SW 1271 (cell line): Measurements from ENCODE around the gene ZBTB21.
A peak's percentile ranks its signal among the peaks of the same experiment; 100 is the strongest.

ENCODE experiments used
- DNase-seq, 2 experiments: peaks; one replicate each; lab custom pipeline; 2025; lab: John Stamatoyannopoulos, UW

Gene ZBTB21

DNA sequence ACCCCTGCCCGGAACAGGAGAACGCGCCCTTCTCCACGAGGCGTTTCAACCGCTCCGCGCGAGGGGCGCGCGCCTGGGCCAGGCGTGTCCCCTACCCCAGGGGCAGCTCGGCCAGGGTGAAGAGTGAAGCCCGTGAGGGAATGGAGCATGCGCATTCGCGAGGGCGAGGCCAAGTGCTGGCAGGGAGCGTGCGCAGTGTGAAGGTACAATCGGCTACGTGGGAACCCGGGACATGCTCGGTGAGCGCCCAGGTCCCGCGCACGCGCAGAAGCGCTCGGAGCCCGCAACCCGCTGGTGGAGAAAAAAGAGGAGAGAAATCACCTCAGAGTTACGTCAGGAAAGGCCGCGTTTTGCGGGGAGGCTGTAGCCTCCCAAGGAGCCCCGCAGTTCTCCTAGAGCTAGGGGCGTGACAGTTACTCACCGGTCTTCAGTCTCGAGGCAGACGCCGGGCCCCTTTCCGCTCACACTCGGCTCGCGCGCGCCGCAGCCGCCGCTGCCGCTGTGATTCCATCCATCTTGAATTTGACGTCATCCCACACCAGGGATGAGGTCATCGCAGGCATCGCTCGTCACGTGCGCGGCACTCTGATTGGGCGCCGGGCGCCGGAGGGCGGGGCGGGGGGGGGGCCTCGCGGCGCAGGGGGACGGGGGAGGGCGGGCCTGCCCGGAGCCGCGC is at the start of gene ZBTB21:
TSS of gene ZBTB21 (minus strand) at position 530 of the 676 bp plus-strand sequence. CDS start 16,265 bp downstream, outside the sequence.
- DNase-seq, result peak; percentile 76 to 93

GRCh38 chr21:42059721-42060120 is 49.6 kb upstream of the ZBTB21 start:
- DNase-seq, result no peak

DNA sequence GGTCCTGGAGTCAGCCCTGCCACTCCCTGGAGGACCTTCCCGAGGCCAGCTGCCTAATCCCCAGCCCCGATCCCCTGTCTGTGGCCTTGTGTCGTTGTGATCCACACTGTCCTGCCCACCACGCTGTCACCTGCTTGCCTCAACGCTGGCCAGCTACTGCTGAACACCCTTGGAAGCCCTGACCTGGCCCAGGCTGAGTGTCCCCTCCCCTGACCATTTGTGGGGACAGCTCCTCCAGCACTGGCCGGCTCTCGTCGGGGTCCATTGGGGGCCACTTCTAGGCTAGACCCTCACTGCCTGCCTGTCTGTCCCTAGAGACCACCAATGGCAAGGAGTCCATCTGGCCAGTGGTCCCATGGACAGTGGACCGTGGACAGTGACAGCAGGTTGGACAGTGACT is 49.0 kb upstream of the ZBTB21 start:
- DNase-seq, result no peak

DNA sequence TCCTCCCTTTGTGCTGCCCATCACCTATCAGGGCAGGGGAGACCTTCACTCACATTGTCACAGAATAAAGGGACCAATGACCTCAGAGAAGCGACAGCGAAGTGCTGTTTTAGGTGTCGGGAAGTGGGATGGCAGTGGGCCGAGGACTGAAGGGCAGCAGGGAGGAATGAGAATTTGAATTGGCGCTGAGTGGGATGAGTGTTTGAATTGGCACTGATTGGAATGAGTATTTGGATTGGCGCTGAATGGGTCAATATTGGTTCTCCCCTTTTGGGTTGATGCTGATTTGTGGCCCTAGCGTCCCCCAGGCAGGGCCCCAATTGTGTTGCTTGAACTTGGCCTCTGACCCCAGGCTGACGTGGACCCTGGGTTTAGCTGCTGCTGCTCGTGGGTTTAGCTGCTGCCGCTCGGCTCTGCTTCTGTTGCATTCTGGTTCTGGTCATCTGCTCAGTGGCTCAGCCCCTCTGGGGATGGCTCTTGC is 48.5 kb upstream of the ZBTB21 start:
- no peak for DNase-seq

- no peak for DNase-seq
Observed at GRCh38 chr21:42057851-42058437, 47.8 kb upstream of the ZBTB21 start.

GRCh38 chr21:42056996-42057689 is 47.0 kb upstream of the ZBTB21 start:
- no peak for DNase-seq

DNA sequence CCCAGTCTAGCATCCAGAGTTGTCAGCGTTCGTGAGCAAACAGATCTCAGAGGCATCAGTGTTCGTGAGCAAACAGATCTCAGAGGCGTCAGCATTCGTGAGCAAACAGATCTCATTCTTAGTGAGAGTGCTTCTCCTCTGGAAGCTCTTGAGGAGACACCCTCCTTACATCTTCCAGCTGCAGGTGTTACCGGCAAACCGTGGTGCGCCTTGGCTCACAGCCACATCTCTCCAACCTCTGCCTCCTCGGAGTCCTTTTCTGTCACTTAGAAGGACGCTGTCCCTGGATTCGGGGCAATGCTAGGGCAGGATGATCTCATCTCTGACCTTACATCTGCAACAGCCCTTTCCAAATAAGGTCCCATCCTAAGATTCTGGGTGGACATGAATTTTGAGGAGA is 46.3 kb upstream of the ZBTB21 start:
- DNase-seq, result no peak

- DNase-seq, result no peak
Observed at GRCh38 chr21:42055425-42055824, 45.3 kb upstream of the ZBTB21 start.

GRCh38 chr21:42051788-42052187 is 41.6 kb upstream of the ZBTB21 start:
- DNase-seq, result no peak

DNA sequence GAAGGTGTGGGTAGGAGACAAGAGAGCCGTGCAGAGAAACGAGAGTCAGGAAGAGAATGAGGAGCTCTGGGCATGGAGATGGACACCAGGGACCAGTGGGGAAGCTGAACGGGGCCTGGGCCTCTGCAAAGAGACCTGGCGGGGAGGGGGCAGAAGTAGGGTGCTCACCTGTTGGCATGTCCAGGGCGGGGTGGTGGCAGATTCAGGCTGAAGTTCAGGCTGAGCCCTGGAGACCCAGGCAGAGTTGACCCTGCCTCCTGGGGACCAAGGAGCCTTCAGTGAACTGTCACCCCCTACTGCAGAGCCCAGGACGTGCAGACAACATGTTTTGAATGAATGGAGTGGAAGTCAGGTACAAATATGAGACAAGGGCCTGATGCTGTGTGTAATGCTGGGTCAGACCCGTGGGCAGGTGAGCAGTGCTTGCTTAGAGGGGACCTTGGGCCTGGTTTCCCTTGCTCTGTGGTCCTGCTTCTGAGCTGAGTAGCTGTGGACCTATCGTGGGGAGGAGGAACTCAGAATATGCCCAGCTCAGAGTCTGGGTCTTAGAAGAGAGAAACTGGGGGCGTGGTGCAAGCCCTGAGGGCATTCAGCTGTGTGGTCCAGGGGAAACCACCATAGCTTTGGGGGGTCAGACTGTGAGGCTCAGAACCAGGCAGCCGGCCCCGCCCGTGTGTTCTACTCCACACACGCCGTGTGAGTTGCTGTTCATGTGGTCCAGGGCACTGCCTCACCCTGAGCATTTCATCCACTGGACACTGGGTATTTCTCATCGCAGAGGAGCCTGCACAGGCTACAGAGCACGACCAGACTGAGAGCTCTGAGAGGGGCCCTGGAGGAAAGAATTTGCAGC is 39.6 kb upstream of the ZBTB21 start:
- no peak for DNase-seq

- no peak for DNase-seq
Observed at GRCh38 chr21:42048870-42049577, 38.9 kb upstream of the ZBTB21 start.

DNA sequence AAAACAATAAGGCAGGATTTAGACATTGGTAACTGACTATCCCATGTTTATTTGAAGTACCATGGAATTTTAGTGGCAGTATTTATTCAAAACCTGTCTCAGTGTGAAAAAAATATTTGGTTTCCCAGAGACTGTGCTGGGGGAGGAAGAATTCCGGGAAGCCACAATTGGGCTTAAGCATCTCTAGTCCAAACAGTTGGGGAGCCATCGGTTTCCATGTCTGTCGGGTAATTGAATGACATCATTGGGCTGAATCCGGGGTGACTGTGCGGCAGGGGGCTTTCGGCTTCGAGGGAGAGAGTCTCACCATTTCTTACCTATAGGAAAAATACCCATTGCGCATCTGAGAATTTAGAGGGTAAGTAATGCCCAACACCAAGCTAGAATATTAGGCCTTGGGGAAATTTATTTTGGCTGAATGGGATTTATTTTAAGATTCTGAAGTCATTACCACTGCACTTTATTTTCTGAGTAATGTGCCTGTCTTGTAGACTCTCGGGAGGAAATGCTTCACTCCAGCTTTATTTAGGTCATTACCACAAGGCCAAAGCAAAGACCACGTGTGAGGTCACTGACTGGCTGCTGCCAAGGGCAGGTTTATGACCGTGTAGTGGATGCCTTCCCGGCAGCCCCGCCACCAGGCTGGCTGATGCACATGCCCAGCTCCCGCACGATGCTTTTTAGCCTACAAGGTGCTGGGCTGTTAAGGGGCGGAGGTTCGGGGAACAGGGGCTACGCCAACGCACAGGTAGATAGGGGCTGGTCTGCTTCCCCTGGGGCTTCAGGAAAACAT is 37.9 kb upstream of the ZBTB21 start:
- no peak for DNase-seq

- DNase-seq, result no peak
Observed at GRCh38 chr21:42044871-42045495, 34.8 kb upstream of the ZBTB21 start.

DNA sequence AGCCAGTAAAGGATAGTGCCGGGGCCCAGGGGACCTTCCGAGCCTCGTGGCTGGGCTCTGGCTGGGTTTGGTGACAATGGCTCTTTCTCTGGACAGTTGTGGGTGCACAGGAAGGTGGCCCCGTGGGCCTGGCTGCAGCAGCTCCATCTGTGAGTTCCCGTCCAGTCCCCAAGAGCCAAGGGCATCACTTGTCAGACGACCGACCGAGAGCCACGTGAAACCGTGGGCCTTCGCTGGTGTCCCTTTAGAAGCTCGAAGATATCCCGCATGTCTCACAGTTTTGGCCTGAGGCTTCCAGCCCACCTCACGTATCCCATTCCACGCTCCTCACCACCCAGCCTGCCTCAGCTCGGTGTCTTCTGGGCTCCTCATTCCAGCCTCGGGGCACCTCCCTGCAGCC is 33.8 kb upstream of the ZBTB21 start:
- DNase-seq, result no peak

DNA sequence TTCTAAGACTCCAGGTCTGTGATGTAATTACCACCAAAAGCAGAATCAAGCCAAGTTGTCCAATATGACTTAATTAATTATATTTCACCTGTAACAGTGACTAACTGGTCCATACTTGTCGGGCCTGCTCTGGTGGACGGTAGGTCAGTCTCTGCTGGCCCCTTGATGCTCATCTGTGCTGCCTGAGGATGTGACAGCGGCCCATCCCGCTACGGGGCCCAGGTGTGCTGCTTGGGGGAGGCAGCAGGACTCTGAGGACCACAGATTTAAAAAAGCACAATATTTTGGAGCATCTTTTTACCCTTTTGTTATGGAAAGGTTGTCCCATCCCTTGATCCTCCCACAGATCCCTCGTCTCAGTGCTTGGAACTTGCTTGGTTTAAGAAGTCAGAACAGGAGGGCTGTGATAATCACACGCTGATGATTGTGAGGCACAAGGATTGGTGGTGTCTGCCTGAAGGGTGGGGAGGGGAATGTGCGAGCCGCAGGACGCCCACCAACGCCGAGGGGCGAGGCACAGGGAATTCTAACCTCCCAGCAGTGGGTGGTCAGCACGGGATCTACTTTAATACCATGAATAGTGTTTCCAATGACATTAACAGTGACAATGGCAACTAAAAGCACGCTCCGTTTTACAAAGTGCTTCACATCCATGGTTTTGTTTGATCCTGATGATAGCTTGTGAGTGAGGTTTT is 33.2 kb upstream of the ZBTB21 start:
- no peak for DNase-seq

DNA sequence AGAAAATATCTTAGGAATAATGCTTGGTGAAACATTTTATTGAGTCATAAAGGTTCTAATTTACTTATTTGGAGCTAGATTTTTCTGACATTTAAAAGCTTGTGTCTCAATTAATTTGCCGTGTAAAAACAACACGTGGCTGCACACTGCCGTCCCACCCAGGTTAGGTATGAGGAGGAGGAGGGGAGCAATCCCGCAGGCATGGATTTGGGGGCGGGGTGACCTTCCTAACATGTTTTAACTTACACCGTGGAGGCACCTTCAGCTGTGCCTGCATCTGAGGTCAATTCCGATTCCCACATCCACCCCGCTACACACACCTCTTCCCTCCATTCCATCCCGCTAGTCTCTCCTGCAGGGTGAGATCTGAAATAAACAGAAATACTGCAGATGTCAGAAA is 32.5 kb upstream of the ZBTB21 start:
- no peak for DNase-seq

DNA sequence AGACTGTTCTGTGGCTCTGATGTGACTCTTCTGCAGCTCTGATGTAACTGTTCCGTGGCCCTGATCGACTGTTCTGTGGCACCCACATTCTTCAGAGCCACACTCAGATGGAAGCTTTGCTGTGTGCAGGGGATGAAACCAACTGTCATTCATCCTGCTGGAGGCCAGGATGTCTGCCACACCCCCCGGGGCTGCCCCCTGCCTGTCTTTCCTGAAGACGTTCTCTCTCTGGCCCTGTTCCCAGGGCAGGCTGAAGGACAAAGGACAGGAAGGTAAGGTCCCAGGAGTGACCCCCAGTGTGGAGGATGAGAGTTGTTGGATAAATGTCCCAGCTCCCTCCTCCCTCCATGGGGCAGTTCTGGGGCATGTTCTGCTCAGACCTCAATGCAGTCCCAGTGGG is 31.6 kb upstream of the ZBTB21 start:
- DNase-seq, result no peak

GRCh38 chr21:42041246-42041645 is 31.1 kb upstream of the ZBTB21 start:
- no peak for DNase-seq

- peak; percentile 61 to 77 for DNase-seq
Observed at GRCh38 chr21:42040411-42041180, 30.4 kb upstream of the ZBTB21 start.
